GM21515 (cell line): ENCODE results near the gene FBLN2.
"Not testable (repeated sequence)": the region's sequence is repeated elsewhere in the genome, so short reads cannot be mapped to it uniquely, and the experiment has no call there.

ENCODE experiments used
- ATAC-seq: cut with Tn5 transposase; IDR thresholded peaks from one replicate; pipeline ENCODE4 v1.9.1; 2021; ENCODE audit not compliant: unreplicated experiment

The FBLN2 gene

DNA sequence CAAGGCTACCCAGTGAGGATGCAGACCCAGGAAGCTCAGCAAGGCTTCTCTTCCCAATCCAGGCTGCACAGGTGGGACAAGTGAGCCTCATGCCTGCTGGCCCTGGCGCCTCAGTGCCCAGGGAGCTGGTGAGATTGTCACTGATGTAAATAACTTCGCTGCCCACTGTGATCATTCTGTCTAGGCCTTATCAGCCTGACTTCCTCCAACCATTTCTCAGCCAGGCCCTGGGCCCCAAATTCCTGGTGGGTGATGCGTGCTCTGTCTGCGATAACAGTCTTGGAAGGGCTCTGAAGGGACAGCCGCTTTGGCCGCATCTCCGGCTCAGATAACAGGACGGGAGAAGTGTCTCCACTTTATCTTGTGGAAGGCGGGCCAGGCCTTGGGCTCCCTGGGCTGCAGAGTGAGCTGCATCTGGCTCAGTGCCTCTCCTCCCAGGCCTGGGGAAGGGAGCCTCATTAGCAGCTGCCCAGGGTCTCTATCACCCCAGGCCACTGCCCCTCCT, 2.2 kb upstream of the FBLN2 start:
- ATAC-seq: no peak

DNA sequence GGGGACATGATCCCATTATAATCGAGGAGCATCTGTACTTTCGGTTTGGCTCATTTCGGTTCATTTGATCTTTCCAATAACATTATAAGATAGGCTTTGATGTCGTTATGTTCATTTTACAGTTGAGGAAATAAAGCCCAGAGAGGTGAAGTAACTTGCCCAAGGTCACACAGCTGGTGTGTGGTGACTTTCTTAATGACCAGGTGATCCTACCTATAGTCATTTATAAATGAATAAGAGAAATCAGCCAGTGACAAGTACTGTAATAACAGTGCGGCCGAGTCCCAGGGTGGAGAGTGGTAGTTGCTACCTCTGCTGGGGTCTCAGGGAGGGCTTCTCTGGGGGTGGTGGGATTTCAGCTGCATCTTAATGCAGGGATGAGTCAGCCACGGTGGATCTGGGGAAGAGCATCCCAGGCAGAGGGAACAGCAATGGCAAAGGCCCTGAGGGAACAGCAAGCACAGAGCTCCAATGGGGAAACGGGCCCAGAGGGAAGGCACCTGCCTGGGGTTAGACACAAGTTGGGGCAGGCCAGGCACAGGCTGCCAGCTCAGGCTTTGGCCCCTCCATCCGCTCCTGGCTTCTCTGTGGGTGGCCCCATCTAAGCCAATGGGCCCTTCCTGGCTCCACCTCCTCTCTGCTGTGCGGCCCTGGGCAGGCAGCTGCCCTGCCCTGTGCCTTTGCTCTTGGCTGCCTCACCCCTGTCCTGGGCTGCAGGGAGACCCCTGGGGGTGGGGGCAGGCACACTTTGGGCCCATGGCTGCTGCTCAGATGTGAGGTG, 1.1 kb upstream of the FBLN2 start:
- ATAC-seq: no peak

DNA sequence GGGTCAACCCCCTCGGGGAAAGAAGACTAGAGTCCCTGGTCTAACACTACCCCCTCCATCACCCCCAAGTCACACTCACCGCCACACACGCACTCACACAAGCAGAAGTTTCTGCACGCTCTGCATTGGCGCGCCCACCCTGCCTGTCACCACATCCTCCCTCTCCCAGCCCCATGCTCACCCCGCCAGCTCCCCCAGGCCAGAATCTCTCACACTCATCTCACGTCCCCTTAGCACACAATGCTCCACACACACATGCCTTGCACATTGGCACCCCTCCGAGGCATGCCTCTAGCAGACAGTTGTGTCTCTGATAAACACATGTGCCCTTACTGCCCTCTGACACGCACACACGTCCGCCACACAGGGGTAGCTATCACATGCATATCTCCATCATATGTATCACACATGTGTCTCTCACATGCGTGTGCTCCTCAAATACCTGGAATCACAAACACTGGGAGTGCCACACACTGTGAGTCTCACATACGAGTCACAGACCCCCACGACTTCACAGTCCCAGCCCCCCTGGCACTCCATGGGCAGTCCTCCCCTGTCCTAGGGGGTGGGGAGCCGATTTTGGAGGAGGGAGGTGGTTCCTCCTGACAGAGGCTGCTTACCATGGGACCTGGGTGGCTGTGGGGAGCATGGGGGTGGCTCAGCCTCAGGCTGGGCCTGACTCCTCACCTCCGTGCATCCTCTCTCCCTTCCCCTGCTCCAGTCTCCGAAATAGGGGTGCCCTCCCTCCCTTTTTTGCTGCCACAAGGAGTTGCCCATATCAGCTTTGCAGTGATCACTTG, 898 bp downstream of the FBLN2 start:
- ATAC-seq: no peak

DNA sequence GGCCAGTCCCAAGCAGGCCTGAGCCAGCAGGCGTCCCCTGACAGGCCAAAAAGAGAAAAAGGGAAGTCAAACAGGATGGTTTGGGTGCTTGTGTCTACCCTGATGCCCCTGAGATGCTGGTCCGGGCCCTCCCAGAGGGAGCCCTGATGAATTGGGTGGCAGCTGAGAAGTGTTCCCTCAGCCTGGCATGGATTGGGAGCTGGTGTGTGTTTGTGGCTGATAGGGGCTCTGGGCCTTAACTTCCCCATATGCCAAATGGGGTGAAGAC, 1.4 kb downstream of the FBLN2 start:
- ATAC-seq: no peak

DNA sequence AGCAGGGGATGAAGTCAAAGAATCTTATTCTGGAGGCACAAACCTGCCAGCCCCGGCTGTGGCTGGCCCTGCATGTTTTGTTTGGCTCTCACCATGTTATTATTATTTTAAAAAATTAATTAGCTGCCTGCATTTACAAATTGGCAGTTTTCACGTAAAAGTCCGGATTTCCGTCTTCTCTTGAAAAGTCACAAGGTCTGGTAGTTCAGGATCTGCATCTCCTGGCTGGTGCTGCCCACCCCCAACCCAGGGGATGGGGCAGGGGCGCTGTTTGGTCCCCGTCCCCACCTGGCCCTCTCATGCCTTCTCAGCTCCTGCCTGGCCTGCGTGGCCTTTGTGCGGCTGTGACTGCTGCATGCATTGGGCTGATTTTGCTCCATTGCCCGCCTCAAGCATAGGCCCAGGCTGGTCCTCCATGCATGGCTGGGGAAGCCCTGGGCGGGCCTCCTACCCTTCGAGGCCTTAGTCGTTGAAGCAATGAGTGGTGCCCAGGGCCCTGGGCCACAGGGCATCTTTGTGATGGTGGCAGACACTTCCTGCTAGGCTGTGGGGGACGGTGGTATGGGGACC, 2.0 kb downstream of the FBLN2 start:
- ATAC-seq: no peak

DNA sequence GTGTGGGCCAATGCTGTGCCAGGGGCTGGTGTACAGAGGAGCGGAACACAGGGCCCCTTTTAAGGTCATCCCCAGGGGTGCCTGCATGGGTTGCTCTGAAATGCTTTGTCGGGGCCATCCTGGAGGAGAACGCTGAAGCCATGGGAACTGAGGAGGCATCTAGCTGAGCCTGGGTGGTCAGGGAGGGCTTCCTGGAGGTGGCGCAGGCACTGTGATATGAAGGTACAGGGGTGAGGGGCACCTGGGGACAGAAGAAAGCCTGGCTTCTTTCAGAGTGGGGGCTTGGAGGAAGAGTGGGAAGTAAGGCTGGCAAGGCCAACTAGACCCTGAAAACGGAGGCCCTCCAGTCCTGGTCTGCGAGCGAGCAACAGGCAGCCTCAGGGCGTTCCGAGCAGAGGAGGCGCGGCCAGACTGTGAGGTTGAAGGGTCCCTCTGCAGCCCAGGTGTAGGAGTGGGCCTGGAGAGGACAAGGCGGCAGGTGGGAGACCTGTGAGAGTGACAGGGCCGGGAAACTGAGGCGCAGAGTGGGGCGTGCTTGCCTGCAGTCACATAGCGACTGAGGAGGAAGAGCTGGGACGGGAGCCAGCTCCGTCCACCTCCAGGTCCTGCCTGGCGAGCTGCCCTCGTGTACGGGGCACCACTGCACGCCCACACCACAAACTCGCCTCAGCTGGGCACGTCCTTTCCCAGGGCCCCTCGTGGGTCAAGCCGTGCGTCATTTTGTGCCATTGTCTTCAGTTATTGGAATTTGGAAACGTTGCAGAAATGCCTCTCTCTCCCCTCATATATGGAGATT, 4.1 kb downstream of the FBLN2 start:
- no peak for ATAC-seq

DNA sequence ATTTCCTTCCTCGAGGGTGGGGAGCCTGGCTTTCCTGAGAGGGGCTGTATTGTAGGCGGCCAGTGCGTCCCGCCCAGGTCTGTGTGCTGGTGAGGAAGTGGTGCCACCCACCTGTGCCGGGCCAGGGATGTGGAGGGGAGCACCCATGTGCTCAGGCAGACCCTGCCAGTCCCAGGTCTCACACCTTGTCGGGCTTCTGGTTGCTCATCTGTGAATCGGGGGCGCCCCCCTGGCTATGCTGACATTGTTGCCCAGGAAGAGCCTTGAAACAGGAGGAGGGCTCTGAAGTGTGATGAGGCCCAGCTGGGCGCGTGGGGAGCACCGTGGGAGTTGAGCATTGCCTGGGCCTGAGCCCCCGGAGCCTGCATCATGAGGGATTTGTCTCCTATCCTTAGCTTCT, 4.8 kb downstream of the FBLN2 start:
- no peak for ATAC-seq

DNA sequence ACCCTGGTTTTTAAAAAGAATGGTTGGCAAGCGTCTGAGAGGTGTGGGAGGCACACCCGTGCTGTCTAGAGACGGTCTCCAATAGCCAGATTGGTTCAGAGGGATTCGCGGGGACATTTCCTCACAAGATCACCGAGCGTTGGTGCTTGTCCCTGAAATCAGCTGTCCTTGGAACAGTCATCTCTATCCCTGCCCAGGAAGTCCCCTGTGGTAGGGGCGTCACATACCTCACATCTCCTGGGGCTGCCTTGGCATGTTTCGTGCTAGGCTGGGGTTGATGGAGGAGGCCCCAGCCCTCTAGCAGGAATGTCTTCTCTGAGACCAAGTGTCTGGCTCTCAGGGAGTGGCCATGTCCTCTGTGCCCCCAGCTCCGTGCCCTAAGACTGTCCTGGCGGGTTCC, 6.8 kb downstream of the FBLN2 start:
- ATAC-seq: no peak

DNA sequence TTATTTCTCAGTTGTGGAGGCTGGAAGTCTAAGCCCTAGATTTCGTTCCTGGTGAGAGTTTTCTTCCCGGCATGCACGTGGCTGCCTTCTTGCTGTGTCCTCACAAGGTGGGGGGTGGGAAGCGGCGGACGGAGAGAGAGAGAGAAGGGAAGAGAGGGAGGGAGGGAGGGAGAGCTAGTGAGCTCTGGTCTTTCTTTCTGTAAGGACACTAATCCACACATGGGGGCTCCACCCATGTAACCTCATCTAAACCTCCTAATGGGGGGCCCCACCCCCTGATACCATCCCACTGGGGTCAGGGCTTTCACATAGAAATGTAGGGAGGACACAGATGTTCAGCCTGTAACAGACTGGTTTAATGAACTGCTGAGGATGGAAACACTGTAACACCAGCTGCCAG, 7.3 kb downstream of the FBLN2 start:
- no peak for ATAC-seq

DNA sequence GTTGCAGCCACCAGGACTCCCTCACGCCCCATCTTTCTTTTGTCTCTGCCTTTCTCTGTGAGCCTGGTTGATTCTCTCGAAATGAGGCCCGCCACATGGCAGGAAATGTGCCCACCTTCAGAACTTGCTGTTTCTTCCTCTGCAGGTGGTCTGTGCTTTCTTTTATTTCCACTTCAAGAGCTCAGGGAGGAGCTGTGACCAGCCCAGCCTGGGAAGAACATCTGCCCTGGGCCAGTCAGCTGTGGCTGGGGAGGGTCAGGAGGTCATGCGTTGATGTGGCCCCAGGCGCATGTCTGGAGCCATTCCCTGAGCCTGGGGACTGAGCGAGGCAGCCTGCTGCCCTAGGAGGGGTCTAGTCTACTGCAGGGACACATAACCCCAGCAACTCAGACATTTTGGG, 8.0 kb downstream of the FBLN2 start:
- no peak for ATAC-seq

DNA sequence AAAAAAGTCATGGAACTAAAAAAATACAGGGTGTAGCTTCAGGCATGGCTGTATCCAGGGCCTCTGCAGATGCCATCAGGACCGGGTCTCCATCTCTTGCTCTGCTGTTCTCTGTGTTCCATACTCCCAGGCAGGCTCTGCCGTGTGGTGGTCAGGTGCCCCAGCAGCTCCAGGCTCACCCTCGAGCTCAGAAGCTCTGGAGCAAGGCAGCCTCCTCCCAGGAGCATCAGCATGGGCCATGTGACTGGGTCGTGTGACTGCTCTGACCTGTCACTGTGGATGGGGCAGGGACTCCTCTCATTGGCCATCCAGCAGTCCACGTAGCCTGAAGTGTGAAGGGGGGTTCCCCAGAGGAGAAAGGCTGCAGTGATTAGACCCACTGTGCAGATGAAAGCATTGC, 8.5 kb downstream of the FBLN2 start:
- no peak for ATAC-seq

DNA sequence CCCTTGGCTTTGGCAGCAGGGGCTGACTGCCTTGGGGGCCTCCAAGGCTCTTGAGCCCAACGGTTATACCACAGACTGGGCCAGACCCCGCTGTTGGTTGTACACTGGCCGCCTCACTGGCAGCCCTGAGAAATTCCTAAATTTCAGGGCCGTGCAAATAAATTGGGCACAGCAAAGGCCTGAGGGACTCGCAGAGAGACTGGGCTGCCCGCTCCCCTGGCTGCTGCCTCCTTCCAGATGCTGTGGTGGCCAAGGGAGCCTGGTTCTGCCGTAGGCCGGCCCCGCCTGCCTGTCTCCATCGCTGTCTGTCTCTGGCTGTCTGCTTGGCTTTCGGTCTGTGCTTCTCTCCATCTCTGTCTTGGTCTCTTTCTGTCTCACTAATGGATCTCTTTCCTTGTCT, 9.0 kb downstream of the FBLN2 start:
- ATAC-seq: no peak

DNA sequence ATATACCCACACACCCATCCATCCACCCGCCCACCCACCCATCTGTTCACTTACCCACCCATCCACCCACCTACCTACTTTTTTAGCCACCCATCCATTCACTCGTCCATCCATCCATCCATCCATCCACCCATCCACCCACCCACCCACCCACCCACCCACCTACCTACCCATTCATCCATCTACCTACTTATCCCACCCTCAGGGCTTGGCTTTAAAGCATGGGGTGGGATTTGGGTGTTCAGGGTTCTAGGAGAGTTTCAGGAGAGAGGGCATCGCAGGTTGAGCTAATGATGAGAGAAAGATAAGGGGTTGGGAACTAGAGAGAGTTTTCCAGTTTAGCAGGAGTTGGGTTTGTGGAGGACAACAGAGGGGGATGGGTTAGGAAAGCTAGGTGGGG, 9.7 kb downstream of the FBLN2 start:
- ATAC-seq: no peak

DNA sequence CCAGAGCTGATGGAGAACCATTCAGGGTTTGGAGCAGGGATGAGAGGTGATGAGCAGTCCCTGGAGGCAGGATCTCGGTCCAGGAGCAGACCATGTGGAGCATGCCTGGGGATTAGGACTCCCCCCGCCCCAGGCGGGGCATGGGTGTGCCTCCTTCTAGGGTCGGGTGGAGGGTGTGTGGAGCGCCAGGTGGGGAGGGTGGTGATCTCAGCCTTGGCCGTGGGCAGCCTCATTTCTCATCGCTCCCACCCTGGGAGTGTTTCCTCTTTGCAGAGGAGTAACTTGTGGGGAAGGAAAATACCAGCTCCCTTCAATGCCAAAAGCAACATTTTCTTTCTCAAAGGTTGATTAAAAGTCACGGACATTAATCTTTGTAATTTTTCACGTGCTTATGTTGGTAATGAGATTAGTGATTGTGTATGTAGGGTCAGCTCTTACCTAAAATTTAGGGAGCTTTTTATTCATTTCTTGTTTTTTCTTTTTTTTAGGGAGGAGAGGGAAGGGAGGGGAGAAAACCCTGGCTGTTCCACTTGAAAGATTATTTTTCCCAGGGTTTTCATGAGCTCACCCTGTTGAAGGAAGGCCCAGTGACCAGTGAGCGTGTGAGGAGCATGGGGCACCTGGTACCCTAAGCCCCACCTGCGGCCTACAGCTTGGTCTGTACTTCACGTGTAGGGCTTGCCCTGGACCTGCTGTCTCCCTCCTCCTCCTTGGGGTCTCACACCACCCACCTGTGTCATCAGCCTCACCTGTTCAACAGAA, 11.0 kb downstream of the FBLN2 start:
- ATAC-seq: no peak

DNA sequence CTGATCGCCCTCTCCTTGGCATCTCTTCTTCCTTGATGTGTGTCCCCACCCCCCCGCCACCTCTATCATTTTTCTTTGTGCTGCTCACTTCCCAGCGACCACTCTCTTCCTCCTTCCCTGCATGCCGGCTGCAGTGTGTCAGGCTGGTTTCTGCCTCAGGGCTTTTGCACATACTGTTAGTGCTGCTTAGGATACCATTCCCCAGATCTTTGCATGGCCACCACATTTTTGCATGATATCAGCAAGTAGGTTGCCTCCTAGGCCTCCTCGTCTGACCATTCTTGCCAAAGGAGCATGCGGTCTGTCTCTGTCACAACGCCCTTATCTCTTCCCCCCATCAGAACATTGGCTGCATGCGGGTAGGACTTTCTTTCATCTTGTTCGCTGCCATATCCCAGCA, 12.5 kb downstream of the FBLN2 start:
- ATAC-seq: no peak

DNA sequence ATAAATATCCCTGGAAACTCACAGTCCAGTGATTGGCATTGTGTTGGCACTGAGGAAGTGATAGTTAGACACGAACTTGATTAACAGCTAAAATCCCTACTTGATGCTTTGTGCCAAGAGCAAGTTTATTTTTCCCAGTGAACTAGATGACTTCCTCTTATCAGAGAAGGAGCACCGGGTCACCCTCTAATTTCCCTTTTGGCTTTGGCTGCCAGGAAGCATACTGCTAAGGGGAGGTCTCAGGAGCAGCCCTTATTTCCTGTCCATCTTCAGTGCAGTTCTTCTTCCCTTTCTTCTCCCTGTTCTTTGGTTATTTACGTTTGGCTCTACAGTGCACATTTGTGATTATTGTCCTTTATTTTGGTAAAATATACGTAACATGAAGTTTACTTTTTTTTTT, 13.0 kb downstream of the FBLN2 start:
- no peak for ATAC-seq

DNA sequence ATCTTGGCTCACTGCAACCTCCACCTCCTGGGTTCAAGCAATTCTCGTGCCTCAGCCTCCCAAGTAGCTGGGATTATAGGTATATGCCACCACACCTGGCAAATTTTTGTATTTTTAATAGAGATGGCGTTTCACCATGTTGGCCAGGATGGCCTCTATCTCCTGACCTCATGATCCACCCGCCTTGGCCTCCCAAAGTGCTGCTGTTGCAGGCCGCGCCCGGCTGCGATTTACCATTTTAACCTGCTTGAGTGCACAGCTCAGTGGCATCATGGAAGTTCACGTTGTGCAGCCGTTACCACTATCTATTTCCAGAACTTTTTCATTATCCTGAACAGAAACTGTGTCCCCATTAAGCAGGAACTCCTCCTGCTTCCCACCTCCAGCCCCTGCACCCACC, 13.5 kb downstream of the FBLN2 start:
- not testable (repeated sequence) for ATAC-seq

DNA sequence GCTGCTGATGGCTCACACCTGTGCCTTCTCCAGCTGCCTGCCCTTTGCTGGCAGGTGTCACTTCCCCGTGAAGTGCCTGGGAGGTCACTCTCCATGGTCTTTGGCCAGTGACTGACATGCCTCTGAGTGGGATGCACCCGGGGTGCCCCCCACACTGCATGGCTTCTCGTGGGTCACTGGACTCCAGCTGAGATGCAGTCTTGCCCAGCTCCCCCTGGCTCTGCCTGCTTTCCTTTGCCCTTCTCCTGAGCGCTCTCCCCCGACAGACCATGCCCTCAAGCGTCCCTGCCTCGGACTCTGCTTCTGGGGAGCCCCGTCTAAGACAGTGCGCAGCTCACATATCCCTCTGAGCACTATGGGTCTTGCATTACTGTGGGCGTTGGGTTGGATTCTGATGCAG, 14.4 kb downstream of the FBLN2 start:
- ATAC-seq: no peak

DNA sequence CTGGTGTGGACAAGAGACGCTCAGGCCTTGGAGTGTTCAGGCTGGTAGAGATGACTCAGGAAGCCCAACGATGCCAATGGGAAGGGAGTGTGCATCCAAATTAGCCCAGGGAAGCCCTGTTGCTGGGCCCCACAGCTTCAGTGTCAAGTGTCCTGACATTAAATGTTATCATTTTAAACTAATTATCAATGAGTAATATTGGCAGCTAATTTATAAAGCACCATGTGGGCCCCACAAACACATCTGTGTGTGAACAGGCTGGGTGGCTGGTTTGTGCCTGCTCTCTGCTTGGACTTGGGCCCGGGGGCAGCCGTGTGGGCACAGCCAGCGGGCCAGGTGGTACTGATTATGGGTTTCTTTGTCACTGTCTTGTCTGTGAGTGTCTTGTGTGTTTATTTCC, 15.0 kb downstream of the FBLN2 start:
- ATAC-seq: no peak

DNA sequence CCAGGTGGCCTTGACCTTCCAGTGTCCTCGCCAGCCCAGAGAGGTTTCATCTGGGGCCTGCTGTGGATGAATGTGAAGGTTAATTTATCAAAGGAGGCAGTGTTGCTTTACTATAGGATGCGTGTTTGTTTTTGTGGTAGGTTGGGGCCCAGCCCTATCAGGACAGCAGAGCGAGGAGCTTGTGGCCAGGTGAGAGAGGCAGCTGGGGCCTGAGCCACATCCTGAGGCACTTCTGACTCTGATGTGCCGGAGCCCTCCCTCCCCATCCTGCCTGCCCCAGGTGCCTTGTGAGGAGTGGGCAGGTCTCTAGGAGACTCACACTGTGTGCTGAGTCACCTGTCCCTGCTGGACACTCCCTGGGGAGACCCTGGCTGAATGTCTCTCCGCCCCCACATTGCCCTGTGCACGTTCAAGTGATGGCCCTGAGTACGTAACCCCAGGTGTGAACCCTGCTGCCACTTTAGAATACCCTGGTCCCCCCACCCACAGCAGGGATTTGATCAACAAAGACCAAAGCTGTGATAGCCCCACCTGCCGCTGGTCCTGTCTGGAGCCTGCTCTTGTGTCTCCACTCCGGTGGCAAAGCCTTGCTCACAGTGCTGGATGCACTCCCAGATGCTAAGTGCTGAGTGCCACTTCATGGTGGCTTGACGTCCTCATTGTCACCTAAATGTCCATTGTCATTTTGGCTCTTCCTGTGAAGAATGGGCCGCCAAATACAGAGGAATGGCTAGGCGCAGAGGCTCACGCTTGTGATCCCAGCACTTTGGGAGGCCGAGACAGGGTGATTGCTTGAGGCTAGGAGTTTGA, 16.0 kb downstream of the FBLN2 start:
- no peak for ATAC-seq
